Ishikawa (cell line): ENCODE measurements around the gene NTSR2.

Experiments
- CEBPB ChIP-seq: IDR thresholded peaks from 2 replicates; pipeline ENCODE4 v1.6.1; 2012
- CREB1 ChIP-seq: IDR thresholded peaks from 2 replicates; pipeline ENCODE4 v1.6.1; 2012; ENCODE audit warnings: low read depth
- EGR1 ChIP-seq: IDR thresholded peaks from 2 replicates; pipeline ENCODE4 v1.6.1; 2012
- EP300 ChIP-seq: IDR thresholded peaks from 2 replicates; pipeline ENCODE4 v1.6.1; 2012; ENCODE audit warnings: borderline replicate concordance
- FOXM1 ChIP-seq: IDR thresholded peaks from 2 replicates; pipeline ENCODE4 v1.6.1; 2012; ENCODE audit warnings: low read depth, borderline replicate concordance
- RAD21 ChIP-seq: IDR thresholded peaks from 2 replicates; pipeline ENCODE4 v1.6.1; 2012; ENCODE audit warnings: low read depth
- TAF1 ChIP-seq: IDR thresholded peaks from 2 replicates; pipeline ENCODE4 v1.6.1; 2012; ENCODE audit warnings: low read depth, mild to moderate bottlenecking
- TCF12 ChIP-seq: IDR thresholded peaks from 2 replicates; pipeline ENCODE4 v1.6.1; 2012; ENCODE audit warnings: low read depth
- TEAD4 ChIP-seq: IDR thresholded peaks from 2 replicates; pipeline ENCODE4 v1.6.1; 2012
- ZBTB7A ChIP-seq: IDR thresholded peaks from 2 replicates; pipeline ENCODE4 v1.6.1; 2012; ENCODE audit warnings: low read depth
- TF ChIP-seq, protein P1 (sequence below): IDR thresholded peaks from 2 replicates; pipeline ENCODE4 v1.6.1; 2012
- TF ChIP-seq, protein P2 (sequence below): IDR thresholded peaks from 2 replicates; pipeline ENCODE4 v1.6.1; 2012; ENCODE audit warnings: low read depth, mild to moderate bottlenecking
- TF ChIP-seq, protein P3 (sequence below): IDR thresholded peaks from 2 replicates; pipeline ENCODE4 v1.6.1; 2012

DNA sequence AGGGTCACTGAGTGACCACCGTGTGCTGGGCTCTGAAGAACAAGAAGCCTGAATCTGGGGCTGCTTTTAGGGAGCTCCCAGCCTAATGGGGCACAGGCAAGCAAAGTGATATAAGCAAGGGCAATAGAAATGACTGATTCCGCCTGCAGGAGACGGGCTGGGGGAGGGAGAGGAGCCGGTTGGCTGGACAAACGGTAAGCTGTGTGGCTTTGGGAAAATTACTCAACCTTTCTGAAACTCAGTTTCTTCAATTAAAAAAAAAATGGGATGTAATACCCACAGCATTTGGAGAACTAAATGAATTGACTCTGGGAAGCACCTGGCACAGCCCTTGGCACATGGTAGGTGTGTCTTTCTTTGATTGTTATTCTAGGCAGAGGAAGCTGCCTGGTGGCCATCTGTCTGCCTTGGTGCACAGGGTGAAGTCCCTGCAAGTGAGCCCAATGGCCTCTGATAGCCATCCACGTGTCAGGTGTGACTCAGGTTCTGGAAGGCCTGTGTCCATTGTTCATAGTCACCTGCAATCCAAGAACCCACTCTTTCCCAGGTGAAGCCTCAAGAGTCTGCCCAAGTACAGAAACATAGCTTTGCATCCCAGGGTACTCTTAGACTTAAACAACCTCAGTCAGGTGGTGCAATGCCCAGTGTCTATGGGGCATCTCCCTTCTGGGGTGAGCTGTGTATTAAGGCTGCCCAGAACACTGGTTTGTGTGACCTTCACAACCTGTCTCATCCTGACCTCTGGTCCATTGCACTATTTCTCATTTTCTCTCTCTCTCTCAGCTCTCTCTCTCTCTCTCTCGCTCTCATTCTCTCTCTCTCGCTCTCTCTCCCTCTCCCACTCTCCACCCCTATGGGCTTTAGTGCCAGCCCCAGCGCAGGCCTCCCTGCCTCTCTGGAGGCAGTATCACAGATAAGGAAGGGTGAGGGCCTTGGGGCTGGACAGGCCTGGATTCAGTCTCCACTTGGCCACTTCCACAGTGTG, 30.0 kb upstream of the NTSR2 start:
- TF ChIP-seq EP300 = no peak
- no peak for TF ChIP-seq CEBPB
- TF ChIP-seq TAF1 = no peak
- TF ChIP-seq, protein P1, sequence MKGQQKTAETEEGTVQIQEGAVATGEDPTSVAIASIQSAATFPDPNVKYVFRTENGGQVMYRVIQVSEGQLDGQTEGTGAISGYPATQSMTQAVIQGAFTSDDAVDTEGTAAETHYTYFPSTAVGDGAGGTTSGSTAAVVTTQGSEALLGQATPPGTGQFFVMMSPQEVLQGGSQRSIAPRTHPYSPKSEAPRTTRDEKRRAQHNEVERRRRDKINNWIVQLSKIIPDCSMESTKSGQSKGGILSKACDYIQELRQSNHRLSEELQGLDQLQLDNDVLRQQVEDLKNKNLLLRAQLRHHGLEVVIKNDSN = no peak
- peak; percentile 16; the same call in 1 of the 2 replicates for TF ChIP-seq TCF12
- TF ChIP-seq RAD21 = no peak
- TF ChIP-seq, protein P2, sequence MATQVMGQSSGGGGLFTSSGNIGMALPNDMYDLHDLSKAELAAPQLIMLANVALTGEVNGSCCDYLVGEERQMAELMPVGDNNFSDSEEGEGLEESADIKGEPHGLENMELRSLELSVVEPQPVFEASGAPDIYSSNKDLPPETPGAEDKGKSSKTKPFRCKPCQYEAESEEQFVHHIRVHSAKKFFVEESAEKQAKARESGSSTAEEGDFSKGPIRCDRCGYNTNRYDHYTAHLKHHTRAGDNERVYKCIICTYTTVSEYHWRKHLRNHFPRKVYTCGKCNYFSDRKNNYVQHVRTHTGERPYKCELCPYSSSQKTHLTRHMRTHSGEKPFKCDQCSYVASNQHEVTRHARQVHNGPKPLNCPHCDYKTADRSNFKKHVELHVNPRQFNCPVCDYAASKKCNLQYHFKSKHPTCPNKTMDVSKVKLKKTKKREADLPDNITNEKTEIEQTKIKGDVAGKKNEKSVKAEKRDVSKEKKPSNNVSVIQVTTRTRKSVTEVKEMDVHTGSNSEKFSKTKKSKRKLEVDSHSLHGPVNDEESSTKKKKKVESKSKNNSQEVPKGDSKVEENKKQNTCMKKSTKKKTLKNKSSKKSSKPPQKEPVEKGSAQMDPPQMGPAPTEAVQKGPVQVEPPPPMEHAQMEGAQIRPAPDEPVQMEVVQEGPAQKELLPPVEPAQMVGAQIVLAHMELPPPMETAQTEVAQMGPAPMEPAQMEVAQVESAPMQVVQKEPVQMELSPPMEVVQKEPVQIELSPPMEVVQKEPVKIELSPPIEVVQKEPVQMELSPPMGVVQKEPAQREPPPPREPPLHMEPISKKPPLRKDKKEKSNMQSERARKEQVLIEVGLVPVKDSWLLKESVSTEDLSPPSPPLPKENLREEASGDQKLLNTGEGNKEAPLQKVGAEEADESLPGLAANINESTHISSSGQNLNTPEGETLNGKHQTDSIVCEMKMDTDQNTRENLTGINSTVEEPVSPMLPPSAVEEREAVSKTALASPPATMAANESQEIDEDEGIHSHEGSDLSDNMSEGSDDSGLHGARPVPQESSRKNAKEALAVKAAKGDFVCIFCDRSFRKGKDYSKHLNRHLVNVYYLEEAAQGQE = no peak
- no peak for TF ChIP-seq EGR1
- TF ChIP-seq, protein P3, sequence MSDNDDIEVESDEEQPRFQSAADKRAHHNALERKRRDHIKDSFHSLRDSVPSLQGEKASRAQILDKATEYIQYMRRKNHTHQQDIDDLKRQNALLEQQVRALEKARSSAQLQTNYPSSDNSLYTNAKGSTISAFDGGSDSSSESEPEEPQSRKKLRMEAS = peak; percentile 61; the same call in 1 of the 2 replicates
- TF ChIP-seq FOXM1 = no peak
- TF ChIP-seq CREB1 = no peak
- no peak for TF ChIP-seq ZBTB7A
- TF ChIP-seq TEAD4 = no peak
